ENCODE results near the gene RBM28.
"Not testable (repeated sequence)": the region's sequence is repeated elsewhere in the genome, so short reads cannot be mapped to it uniquely, and the experiment has no call there.

Gene RBM28

DNA sequence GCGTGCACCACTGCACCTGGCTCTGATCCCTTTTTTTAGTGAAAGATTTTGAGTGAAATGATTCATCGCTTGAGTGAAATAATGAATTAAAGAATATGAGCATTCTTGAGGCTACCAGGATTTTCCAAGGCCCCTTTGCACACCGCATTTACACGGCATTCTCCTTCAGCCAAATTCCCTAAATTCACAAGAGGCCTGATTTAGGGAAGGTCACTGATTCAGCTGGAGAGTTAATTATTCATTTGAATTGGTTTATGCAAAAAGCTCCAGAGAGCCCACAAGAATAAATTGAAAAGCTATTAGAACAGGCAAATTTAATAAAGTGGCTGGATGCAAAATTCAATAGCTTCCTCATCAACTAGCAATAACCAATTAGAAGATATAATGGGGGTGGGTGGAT, 56.2 kb downstream of the RBM28 start:
- no peak for DNase-seq (ENCODE audit: low spot score)

DNA sequence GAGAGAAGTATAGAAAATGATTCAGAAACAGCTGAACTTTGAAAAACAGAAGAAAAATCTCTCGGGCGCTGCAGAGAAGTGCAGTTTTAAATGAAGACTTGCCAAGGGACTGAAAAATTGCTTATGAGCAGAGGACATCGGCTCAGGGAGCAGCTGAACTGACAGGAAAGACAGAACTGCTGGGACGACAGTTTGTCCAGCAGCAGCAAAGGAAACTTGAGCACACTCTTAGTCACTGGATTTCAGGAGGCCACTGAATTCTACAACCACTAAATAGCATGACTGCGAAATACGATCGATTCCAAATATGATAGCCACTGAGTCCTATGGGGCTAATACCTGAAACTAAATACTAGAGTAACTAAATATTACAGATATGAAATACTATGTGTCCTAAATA, 59.6 kb downstream of the RBM28 start:
- no peak for DNase-seq (ENCODE audit: low spot score)

GRCh38 chr7:128281605-128282380, 61.9 kb downstream of the RBM28 start:
- DNase-seq (ENCODE audit: low spot score): no peak

GRCh38 chr7:128280451-128280850, 63.3 kb downstream of the RBM28 start:
- DNase-seq (ENCODE audit: low spot score): not testable (repeated sequence)

DNA sequence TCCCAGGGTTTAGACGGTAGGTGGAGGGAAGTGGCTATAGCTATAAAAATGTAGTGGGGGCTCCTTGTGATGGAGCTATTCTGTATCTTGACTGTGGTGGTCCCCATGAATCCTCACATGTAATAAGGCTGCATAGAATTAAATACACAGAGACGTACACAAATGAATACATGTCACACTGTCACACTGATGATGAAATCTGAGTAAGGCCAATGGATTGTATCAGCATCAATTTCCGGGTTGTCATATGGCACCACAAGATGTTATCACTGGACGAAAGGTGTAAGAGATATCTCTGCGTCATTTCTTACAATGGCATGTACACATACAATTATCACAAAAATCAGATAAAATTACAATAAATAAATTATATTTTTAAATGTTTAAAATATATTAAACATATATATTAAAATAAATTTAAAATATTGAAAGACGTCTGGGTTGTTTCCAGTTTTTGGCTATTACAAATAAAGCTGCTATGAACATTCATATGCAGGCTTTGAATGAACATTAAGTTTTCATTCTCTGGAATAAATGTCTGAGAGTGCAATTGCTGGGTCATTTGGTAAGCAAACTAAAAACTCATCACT, 64.5 kb downstream of the RBM28 start:
- DNase-seq (ENCODE audit: low spot score): no peak

DNA sequence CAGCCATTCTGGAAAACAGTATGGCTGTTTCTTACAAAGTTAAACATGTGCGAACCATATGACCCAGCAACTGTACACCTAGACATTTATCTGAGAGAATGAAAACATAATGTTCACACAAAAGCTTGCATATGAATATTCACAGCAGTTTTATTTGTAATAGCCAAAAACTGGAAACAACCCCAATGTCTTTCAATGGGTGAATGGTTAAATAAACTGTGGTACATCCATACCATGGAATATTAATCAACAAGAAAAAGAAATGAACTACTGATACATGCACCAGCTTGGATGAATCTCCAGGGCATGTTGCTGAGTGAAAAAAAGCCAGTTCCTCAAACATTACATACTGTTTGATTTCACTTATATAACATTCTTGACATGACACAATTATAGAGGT, 65.3 kb downstream of the RBM28 start:
- DNase-seq (ENCODE audit: low spot score): no peak

GRCh38 chr7:128275681-128276080, 68.0 kb downstream of the RBM28 start:
- DNase-seq (ENCODE audit: low spot score): no peak

DNA sequence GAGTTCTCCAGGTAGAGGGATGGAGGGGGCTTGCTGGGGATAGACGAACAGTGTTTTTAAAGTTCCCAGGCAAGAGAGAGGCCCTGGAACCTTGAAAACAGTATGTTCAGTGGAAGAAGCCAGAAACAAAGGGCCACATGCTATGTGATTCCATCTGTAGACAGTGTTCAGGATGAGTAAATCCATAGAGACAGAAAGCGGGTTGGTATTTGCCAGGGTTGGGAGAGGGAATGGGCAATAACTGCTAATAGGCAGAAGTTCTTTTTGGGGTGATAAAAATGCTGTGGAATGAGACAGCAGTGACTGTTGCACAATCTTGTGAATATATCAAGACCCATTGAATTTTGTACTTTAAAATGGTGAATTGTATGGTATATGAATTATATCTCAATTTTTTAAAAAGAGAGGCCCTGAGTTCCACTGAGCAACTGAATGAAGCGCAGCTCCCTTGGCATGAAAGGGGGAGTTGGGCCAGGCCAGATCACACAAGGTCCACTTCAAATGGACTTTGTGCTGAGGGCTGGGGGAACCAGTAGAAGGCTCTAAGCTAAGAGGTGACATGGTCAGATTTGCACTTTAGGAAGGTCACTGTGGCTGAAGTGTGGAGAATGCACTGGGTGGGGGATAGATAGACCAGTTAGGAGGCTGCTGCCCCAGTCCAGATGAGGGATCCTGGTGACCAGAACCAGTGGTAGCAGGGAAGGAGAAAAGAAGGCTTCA, 68.7 kb downstream of the RBM28 start:
- no peak for DNase-seq (ENCODE audit: low spot score)

GRCh38 chr7:128274246-128274883, 69.3 kb downstream of the RBM28 start:
- no peak for DNase-seq (ENCODE audit: low spot score)

DNA sequence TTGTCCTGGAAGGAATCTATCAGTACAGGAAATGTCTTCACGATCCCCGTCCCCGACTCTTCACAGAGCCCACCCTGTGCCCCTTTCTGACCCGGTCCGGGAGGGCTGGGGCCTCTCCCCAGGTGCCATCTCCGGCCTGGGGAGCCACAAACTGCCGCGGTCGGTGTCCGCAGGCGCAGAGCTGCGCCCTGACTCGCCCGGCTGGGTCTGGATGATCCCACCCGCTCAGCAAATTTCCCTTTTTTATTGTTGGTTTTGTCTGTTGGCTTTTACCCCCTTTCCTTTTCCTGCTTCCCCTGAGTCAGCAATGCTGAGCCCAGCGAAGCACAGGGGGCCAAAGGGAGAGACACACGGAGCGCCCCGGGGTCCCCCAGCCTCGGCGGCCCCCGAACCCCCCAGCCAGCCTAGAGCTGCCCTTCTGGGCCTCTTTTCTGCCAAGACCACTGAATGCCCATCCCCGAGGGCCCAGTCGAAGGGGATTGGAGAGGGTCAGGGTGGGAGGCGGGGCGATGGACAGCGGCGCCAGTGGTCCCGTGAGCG, 71.7 kb downstream of the RBM28 start:
- no peak for DNase-seq (ENCODE audit: low spot score)

DNA sequence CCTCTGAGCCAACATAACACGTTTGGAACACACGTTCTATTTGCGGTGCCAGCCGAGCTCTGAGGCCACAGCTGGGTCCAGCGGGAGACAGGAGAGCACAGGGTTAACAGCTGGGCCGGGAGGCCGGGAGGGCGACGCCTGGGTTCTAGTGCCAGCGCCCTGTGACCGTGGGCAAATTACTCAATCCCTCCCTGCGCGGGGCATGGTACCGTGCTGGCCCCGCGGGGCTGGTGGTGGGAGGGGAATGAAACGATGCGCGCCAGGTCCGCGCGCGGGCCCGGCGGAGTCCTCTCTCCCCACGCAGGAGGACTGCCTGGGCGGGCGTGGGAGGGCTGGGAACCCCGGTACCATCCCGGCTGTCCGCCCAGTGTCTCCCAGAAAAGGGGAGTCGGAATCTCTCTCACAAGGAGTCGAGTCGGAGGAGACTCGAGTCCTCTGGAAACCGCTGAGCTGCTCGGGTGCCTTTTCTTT, 72.2 kb downstream of the RBM28 start:
- DNase-seq (ENCODE audit: low spot score): no peak

DNA sequence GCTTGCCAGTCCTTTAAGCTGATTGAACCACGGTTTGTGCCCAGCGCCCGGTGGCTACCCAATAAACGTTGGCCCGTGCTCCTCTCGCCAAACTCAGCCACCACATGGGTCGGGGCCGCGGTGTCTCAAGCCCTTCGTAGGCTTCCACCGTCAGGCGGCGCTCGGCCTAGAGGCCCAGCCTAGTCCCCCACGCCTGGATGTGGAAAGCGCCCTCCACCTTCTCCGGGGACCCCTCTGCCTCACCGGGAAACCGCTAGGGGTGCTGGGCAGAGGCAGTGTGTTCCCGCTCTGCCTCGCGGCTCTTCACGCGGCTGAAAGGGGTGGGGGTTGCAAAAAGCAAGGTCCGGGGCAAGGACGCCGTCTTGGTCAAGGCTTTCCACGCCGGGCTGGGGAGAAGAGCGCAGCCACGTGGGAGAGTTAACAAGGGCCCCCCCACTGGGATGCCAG, 72.9 kb downstream of the RBM28 start:
- no peak for DNase-seq (ENCODE audit: low spot score)

DNA sequence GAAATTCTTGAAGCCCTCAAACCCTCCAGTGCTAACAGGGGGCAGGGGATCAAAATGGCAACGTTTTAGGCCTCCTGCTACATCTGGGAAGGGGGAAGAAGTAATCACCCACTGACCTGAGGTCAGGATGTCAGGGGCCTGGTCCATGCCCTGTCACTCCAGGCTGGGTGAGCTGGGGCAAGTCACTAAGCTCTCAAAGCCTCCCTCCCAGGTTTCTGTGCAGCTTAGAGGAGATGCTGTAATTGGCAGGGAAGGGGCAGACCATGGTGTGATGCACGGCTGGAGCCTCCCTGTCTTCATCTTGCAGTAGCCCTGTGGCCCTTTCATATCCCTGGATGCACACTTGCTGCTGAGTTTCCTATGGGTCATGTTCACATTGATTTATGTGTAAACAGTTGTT, 75.5 kb downstream of the RBM28 start:
- DNase-seq (ENCODE audit: low spot score): no peak

DNA sequence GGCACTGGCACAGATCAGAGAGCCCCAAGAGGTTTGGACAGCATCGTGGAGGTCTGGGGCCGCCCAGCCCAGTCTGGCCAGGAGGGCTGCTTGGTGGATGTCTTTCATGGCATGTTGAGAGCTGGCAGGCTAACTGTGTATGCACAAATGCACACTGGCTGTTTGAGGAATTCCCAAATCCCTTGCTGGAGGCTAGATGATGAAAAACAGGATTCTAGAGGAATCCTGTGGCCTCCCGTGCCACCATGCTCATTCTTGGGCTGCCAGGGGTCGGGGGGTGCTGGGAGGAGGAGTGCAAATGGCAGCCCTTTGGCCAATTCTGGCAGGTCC, 76.1 kb downstream of the RBM28 start:
- no peak for DNase-seq (ENCODE audit: low spot score)

DNA sequence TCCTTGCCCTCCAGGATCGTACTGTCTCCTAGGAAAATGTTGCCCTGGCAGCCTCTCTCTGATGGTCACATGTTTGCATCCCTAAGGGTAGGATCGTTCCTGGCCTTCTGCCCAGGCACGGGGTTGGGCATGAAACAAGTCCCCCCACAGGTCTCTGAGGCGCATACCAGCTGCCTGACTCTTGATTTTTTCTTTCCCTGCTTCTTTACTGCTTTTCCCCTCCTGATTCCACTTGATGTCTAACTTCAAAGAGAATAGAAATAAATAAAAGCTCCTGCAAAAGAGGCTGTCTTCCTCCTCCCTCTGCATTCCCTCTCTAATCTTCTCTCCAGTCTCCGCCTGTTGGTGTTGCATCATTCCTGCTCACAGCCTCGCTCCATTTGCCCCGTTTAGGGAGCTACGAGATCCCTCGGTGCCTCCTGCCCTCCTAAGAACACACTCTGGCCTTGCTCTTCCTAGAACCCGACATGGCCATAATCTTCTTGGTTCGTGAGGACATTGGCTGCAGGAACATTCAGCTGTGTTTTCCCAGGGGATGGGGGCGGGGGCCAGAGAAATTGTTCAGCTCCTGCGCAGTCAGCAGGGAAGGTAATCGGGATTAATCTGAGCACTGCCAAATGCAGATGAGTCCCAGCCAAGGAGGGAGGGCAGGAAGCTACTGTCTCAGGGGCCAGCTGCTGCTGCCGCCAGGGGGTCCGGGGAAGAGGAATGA, 76.7 kb downstream of the RBM28 start:
- DNase-seq (ENCODE audit: low spot score): peak; percentile 30

GRCh38 chr7:128266529-128266882, 77.2 kb downstream of the RBM28 start:
- no peak for DNase-seq (ENCODE audit: low spot score)

DNA sequence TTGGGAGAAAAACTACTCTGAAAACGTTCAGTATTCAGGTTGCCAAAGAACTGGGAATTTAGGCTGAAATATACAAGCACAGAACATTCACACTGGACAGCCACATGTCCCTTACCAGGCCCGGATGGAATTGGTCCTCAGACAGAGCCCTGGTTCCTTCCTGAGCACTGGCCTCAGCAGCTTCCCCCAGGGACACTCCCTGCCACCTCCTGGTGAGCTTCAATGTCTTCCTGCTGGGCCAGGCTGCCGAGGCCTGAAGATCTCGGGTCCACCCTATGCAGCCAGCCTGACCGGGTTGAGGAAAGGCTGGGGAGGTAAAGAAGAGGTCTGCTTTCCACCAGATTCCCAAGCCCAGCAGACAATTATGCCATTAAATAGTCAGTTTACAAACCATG, 77.8 kb downstream of the RBM28 start:
- DNase-seq (ENCODE audit: low spot score): no peak

DNA sequence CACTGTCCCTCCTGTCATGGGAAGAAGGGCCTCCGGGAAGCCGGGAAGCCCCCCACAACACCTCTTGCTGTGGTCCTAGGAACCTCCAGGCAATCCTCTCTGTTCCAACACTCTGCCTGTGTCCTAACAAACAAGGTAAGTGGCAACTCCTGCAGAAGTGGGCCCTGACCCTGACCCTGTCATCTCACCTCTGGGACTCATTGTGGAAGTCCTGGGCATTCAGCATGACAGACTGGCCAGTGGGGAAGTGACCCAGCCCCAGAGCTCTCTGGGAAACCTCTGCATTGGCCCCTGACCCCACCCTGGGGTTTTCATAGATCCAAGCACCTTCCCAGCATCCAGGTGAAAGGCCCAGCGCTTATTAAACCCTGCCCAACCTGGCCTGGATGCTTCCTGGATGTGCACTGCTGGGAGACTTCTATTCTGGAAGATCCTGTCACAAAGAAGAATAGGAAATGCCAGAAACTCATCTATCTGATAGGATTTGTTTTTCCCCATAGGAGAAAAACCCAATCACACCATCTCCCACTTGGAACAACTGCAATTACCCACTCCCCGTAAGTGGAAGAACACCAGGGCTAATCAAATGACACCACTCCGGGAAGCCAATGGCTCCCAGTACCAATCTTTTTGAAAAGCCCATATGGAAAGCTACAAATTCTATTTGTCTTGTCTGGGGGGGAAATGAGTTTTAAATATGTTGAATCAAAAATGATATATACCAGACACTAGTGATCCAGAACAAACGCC, 78.4 kb downstream of the RBM28 start:
- no peak for DNase-seq (ENCODE audit: low spot score)

- no peak for DNase-seq (ENCODE audit: low spot score)
Measured at GRCh38 chr7:128264477-128264876, 79.2 kb downstream of the RBM28 start.

DNA sequence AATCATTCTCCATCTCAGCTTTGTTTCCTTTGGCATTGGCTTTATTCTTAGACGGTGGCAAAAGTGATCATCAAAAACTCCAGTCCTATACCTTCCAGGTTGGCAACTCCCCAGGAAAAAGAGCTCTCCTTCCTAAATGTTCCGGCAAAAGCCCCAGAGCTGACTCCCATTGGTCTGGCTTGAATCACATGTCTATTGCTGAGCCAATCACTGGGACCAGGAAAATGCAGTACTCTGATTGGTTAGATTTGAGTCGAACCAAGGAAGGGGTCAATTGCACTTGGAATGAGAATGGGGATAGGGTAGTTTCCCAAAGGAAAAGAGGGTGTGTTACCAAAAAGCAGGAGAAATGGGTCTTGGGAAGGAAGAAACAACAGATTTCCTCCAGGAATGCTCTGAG, 80.3 kb downstream of the RBM28 start:
- DNase-seq (ENCODE audit: low spot score): no peak

All from LoVo (cell line).